Measurements from ENCODE around the gene ALAD.

ALAD gene

DNA sequence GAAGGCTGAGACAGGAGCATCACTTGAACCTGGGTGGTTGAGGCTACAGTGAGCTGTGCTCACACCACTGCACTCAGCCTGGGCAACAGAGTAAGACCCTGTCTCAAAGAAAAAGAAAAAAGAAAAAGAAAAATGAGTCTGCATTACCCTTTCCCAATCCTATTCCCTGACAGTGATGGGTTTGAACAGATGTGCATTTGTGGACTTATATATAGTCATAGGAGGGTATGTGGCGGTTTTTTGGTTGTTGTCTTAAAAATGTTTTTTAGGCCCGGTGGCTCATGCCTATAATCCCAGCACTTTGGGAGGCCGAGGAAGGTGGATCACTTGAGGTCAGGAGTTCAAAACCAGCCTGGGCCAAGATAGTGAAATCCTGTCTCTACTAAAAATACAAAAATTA, 37.7 kb downstream of the ALAD start:
- Histone ChIP-seq H2AK5ac (ENCODE audit: low read length) (no peak overlapping the region), H3K9ac (ENCODE audit: low read length) (no peak overlapping the region), H3K23ac (ENCODE audit: low read length) (no peak overlapping the region), H3K79me1 (ENCODE audit: low read length) (no peaks in the 10 kb centered on the region), H3K14ac (ENCODE audit: low read length) (no peak overlapping the region), H3K27ac (ENCODE audit: low read depth, low read length) (no peak overlapping the region), H2BK12ac (ENCODE audit: low read length) (no peak overlapping the region), H3K79me2 (ENCODE audit: control insufficient read depth, insufficient read depth, low read length, poor library complexity) (no peaks in the 10 kb centered on the region), H3K4me2 (ENCODE audit: low read length) (no peak overlapping the region), H3K9me3 (ENCODE audit: insufficient read depth, low read depth, low read length) (no peaks in the 10 kb centered on the region), H4K8ac (ENCODE audit: low read depth, low read length) (no peak overlapping the region), H3K4me3 (ENCODE audit: low read depth, low read length) (no peak overlapping the region), H3K27me3 (ENCODE audit: insufficient read depth, low read length) (no peaks in the 10 kb centered on the region), H2AFZ (ENCODE audit: insufficient read depth, low read length, poor library complexity) (no peak overlapping the region), H2BK5ac (ENCODE audit: low read depth, low read length, poor library complexity) (no peak overlapping the region), H3K18ac (ENCODE audit: low read length) (no peak overlapping the region), H3K4ac (ENCODE audit: low read depth, low read length) (no peak overlapping the region), H2BK120ac (ENCODE audit: insufficient read depth, low read length, poor library complexity) (no peak overlapping the region), H3K4me1 (ENCODE audit: control insufficient read depth in 1 of 2, insufficient read depth in 2 of 2, low read length in 2 of 2) (no peaks in the 10 kb centered on the region), H4K12ac (ENCODE audit: low read depth, low read length) (no peak overlapping the region), H3K36me3 (ENCODE audit: control insufficient read depth in 1 of 2, insufficient read depth in 2 of 2, low read length in 2 of 2) (no peaks in the 10 kb centered on the region), H4K91ac (ENCODE audit: low read depth, low read length) (no peak overlapping the region)
- no CpG with 5 or more reads among the region's 3 CpGs for WGBS (ENCODE audit: extremely low coverage, insufficient coverage, insufficient read length)
- DNase-seq = no peak

DNA sequence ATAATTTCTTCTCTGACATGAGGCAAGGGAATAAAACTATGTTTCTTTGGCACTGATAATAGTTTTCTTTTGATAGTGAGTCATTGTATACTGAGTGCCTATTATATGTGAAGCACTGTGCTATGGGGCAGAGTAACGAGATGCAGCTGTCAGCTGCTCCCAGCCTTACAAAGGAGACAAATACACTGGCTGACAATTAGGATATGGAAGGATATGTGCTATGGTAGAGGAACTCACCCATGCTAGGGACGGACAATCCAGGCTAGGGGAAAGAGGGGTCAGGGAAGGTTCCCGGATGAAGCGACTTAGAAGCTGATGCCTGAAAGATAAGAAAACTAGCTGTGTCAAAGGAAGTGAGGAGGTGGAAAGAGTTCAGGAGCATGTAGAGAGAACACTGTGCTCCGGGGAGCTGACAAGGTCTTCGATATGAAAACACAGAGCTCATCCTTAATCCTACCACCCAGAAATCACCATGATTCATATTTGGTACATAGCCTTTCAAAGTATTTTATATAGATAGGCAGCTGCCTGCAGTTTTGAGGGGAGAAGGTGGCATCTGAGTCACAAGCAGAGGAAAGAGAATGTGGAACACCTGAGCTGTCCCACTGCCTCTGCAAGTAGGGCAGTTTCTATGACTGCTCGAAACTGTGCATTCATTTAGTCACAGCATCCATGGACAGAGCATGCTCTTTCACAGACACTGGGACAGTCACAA, 39.6 kb downstream of the ALAD start:
- H2AK5ac ChIP-seq (ENCODE audit: low read length) = no peak overlapping the region
- H3K4me1 ChIP-seq (ENCODE audit: control insufficient read depth in 1 of 2, insufficient read depth in 2 of 2, low read length in 2 of 2) = no peaks in the 10 kb centered on the region
- H3K36me3 ChIP-seq (ENCODE audit: control insufficient read depth in 1 of 2, insufficient read depth in 2 of 2, low read length in 2 of 2) = no peaks in the 10 kb centered on the region
- no peak overlapping the region for H3K27ac ChIP-seq (ENCODE audit: low read depth, low read length)
- no peak overlapping the region for H3K4me3 ChIP-seq (ENCODE audit: low read depth, low read length)
- H2BK120ac ChIP-seq (ENCODE audit: insufficient read depth, low read length, poor library complexity) = no peak overlapping the region
- H3K4ac ChIP-seq (ENCODE audit: low read depth, low read length) = no peak overlapping the region
- no peak overlapping the region for H4K91ac ChIP-seq (ENCODE audit: low read depth, low read length)
- no CpG with 5 or more reads among the region's 7 CpGs for WGBS (ENCODE audit: extremely low coverage, insufficient coverage, insufficient read length)
- H3K79me2 ChIP-seq (ENCODE audit: control insufficient read depth, insufficient read depth, low read length, poor library complexity) = no peaks in the 10 kb centered on the region
- no peak overlapping the region for H3K23ac ChIP-seq (ENCODE audit: low read length)
- no peak overlapping the region for H4K12ac ChIP-seq (ENCODE audit: low read depth, low read length)
- no peak overlapping the region for H2AFZ ChIP-seq (ENCODE audit: insufficient read depth, low read length, poor library complexity)
- H3K14ac ChIP-seq (ENCODE audit: low read length) = no peak overlapping the region
- no peak overlapping the region for H4K8ac ChIP-seq (ENCODE audit: low read depth, low read length)
- no peak overlapping the region for H2BK12ac ChIP-seq (ENCODE audit: low read length)
- DNase-seq = no peak
- H3K4me2 ChIP-seq (ENCODE audit: low read length) = no peak overlapping the region
- no peak overlapping the region for H2BK5ac ChIP-seq (ENCODE audit: low read depth, low read length, poor library complexity)
- H3K27me3 ChIP-seq (ENCODE audit: insufficient read depth, low read length) = no peaks in the 10 kb centered on the region
- H3K79me1 ChIP-seq (ENCODE audit: low read length) = no peaks in the 10 kb centered on the region
- H3K18ac ChIP-seq (ENCODE audit: low read length) = no peak overlapping the region
- no peak overlapping the region for H3K9ac ChIP-seq (ENCODE audit: low read length)
- H3K9me3 ChIP-seq (ENCODE audit: insufficient read depth, low read depth, low read length) = no peaks in the 10 kb centered on the region

DNA sequence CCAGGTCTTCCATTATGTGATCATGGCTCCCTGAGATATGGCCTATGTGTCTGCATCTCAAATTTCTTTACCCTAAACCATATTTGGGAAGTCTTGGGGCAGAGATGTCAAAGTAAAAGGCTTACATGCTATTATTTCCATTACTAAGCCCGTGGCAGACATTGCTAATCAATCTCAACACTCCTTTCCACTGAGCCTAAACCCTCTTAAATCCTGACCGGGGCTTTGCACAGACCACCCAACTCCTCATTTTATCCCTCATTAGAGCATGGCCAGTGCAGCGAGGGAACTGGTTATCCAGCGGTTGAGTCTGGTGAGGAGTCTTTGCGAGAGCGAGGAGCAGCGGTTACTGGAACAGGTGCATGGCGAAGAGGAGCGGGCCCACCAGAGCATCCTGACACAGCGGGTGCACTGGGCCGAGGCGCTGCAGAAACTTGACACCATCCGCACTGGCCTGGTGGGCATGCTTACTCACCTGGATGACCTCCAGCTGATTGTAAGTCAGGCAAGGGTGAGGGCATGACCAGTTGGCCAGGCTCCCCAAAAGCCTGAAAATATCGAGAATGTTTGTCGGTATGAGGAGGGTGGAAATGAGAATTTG, 40.7 kb downstream of the ALAD start:
- no peak overlapping the region for H3K27ac ChIP-seq (ENCODE audit: low read depth, low read length)
- no peaks in the 10 kb centered on the region for H3K79me2 ChIP-seq (ENCODE audit: control insufficient read depth, insufficient read depth, low read length, poor library complexity)
- no peaks in the 10 kb centered on the region for H3K79me1 ChIP-seq (ENCODE audit: low read length)
- no peak overlapping the region for H2BK120ac ChIP-seq (ENCODE audit: insufficient read depth, low read length, poor library complexity)
- H3K36me3 ChIP-seq (ENCODE audit: control insufficient read depth in 1 of 2, insufficient read depth in 2 of 2, low read length in 2 of 2) = no peaks in the 10 kb centered on the region
- H3K4me2 ChIP-seq (ENCODE audit: low read length) = no peak overlapping the region
- no peaks in the 10 kb centered on the region for H3K4me1 ChIP-seq (ENCODE audit: control insufficient read depth in 1 of 2, insufficient read depth in 2 of 2, low read length in 2 of 2)
- no peak overlapping the region for H3K4ac ChIP-seq (ENCODE audit: low read depth, low read length)
- 100% methylated on average over 1 of the region's 15 CpGs for WGBS (ENCODE audit: extremely low coverage, insufficient coverage, insufficient read length)
- no peak overlapping the region for H4K91ac ChIP-seq (ENCODE audit: low read depth, low read length)
- H3K23ac ChIP-seq (ENCODE audit: low read length) = no peak overlapping the region
- no peaks in the 10 kb centered on the region for H3K9me3 ChIP-seq (ENCODE audit: insufficient read depth, low read depth, low read length)
- H3K14ac ChIP-seq (ENCODE audit: low read length) = no peak overlapping the region
- H3K27me3 ChIP-seq (ENCODE audit: insufficient read depth, low read length) = no peaks in the 10 kb centered on the region
- H2AK5ac ChIP-seq (ENCODE audit: low read length) = no peak overlapping the region
- no peak overlapping the region for H3K9ac ChIP-seq (ENCODE audit: low read length)
- H4K12ac ChIP-seq (ENCODE audit: low read depth, low read length) = no peak overlapping the region
- no peak overlapping the region for H3K4me3 ChIP-seq (ENCODE audit: low read depth, low read length)
- H3K18ac ChIP-seq (ENCODE audit: low read length) = no peak overlapping the region
- no peak overlapping the region for H4K8ac ChIP-seq (ENCODE audit: low read depth, low read length)
- no peak overlapping the region for H2BK12ac ChIP-seq (ENCODE audit: low read length)
- no peak overlapping the region for H2BK5ac ChIP-seq (ENCODE audit: low read depth, low read length, poor library complexity)
- no peak overlapping the region for H2AFZ ChIP-seq (ENCODE audit: insufficient read depth, low read length, poor library complexity)
- DNase-seq = no peak

DNA sequence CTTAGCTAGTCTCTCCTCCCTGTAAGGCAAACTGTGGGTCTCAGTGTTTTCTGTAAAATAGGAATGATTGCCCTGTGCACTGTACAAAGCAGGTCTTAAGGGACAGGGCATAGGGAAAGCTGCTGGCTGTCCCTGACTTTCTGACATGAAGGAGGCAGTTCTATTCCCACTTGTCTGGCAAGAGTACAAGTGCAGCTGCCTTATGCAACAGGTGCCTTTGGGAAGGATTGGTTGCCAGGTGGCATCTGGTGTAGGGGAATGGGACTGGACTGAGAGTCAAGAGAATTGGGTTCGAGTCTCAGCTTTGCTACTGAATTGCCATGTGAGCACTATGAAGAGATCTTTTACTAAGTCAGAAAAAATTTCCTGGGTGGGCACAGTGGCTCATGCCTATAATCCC, 41.7 kb downstream of the ALAD start:
- no CpG with 5 or more reads among the region's 1 CpG for WGBS (ENCODE audit: extremely low coverage, insufficient coverage, insufficient read length)

More for the DNA sequence above, 41.7 kb downstream of the ALAD start:
- no peaks in the 10 kb centered on the region for H3K4me1 ChIP-seq (ENCODE audit: control insufficient read depth in 1 of 2, insufficient read depth in 2 of 2, low read length in 2 of 2)
- no peak overlapping the region for H2BK120ac ChIP-seq (ENCODE audit: insufficient read depth, low read length, poor library complexity)
- H2AK5ac ChIP-seq (ENCODE audit: low read length) = no peak overlapping the region
- no peaks in the 10 kb centered on the region for H3K36me3 ChIP-seq (ENCODE audit: control insufficient read depth in 1 of 2, insufficient read depth in 2 of 2, low read length in 2 of 2)
- no peaks in the 10 kb centered on the region for H3K9me3 ChIP-seq (ENCODE audit: insufficient read depth, low read depth, low read length)
- H3K79me1 ChIP-seq (ENCODE audit: low read length) = no peaks in the 10 kb centered on the region
- no peak overlapping the region for H3K18ac ChIP-seq (ENCODE audit: low read length)
- no peak overlapping the region for H2BK5ac ChIP-seq (ENCODE audit: low read depth, low read length, poor library complexity)
- H3K27me3 ChIP-seq (ENCODE audit: insufficient read depth, low read length) = no peaks in the 10 kb centered on the region
- H4K91ac ChIP-seq (ENCODE audit: low read depth, low read length) = no peak overlapping the region
- no peak for DNase-seq
- no peak overlapping the region for H4K12ac ChIP-seq (ENCODE audit: low read depth, low read length)
- H2BK12ac ChIP-seq (ENCODE audit: low read length) = no peak overlapping the region
- H3K9ac ChIP-seq (ENCODE audit: low read length) = no peak overlapping the region
- H3K27ac ChIP-seq (ENCODE audit: low read depth, low read length) = no peak overlapping the region
- H2AFZ ChIP-seq (ENCODE audit: insufficient read depth, low read length, poor library complexity) = no peak overlapping the region
- no peak overlapping the region for H3K4me2 ChIP-seq (ENCODE audit: low read length)
- H4K8ac ChIP-seq (ENCODE audit: low read depth, low read length) = no peak overlapping the region
- H3K4me3 ChIP-seq (ENCODE audit: low read depth, low read length) = no peak overlapping the region
- no peak overlapping the region for H3K14ac ChIP-seq (ENCODE audit: low read length)
- no peaks in the 10 kb centered on the region for H3K79me2 ChIP-seq (ENCODE audit: control insufficient read depth, insufficient read depth, low read length, poor library complexity)
- H3K23ac ChIP-seq (ENCODE audit: low read length) = no peak overlapping the region
- H3K4ac ChIP-seq (ENCODE audit: low read depth, low read length) = no peak overlapping the region
